ENCODE measurements around the gene SPNS2.

DNA sequence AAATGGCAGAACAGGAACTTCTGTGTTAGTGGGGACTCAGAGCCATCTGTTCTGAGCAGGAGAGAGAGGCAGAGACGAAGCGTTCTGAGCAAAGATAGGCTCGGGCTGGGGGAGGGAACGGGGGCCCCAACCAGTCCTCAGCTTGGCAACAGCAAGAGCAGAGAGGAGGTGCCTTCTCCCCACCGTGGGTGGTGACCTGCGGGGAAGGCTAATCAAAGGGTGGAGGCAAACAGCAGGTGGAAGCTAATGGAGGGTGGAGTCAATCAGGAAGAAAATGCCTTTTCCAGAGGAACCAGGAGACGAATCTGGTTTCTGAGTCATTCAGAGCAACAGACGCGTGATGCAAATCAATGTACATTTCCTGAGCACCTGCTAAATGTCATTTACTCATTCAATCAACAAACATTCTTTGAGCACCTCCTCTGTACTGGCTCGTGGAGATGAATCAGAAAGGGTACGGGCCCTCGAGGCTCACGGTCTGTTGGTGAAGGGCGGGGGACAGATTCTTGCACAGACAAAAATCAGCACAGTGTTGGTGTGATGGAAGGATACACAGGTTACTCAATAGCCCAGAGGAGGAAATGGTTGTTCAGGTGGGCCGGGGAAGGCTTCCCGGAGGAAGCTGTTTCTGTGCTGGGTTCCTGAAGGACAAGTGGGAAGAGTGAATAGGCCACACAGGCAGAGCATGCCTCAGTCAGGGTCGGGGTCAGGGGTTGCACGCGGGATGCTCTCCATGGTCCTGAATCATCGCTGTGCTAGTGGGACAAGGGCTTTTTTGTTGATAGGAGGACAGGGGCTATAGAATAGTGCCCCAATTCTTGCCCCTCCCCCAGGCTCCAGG lies 5.7 kb upstream of the SPNS2 start:
- TF ChIP-seq EZH2phosphoT487 (IDR thresholded peaks at IDR 0.05; ENCODE audit: borderline replicate concordance) = no peak
- TF ChIP-seq, protein P1, sequence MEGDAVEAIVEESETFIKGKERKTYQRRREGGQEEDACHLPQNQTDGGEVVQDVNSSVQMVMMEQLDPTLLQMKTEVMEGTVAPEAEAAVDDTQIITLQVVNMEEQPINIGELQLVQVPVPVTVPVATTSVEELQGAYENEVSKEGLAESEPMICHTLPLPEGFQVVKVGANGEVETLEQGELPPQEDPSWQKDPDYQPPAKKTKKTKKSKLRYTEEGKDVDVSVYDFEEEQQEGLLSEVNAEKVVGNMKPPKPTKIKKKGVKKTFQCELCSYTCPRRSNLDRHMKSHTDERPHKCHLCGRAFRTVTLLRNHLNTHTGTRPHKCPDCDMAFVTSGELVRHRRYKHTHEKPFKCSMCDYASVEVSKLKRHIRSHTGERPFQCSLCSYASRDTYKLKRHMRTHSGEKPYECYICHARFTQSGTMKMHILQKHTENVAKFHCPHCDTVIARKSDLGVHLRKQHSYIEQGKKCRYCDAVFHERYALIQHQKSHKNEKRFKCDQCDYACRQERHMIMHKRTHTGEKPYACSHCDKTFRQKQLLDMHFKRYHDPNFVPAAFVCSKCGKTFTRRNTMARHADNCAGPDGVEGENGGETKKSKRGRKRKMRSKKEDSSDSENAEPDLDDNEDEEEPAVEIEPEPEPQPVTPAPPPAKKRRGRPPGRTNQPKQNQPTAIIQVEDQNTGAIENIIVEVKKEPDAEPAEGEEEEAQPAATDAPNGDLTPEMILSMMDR (conservative IDR thresholded peaks at IDR 0.05; ENCODE audit: low read length) = no peak
